Subcutaneous abdominal adipose tissue (tissue), 5 donors: ENCODE data around the gene LAP3.

Source experiments
- H3K27ac ChIP-seq: one replicate; pipeline ENCODE4 v1.7.0; 2013; ENCODE audit warnings: low read depth, mild to moderate bottlenecking, inconsistent platforms, low read length, moderate library complexity
- H3K27me3 ChIP-seq, 5 donors: one replicate each; pipeline ENCODE4 v1.7.0; 2013; ENCODE audit warnings: low read length in 5 of 5, inconsistent platforms in 1 of 5; ENCODE audit not compliant: control insufficient read depth in 5 of 5, insufficient read depth in 4 of 5
- H3K36me3 ChIP-seq, 5 donors: one replicate each; pipeline ENCODE4 v1.7.0; 2013; ENCODE audit warnings: low read length in 5 of 5; ENCODE audit not compliant: control insufficient read depth in 5 of 5, insufficient read depth in 5 of 5
- H3K4me1 ChIP-seq, 5 donors: one replicate each; pipeline ENCODE4 v1.7.0; 2013; ENCODE audit warnings: low read length in 5 of 5, mild to moderate bottlenecking in 3 of 5, moderate library complexity in 1 of 5; ENCODE audit not compliant: control insufficient read depth in 5 of 5, insufficient read depth in 5 of 5
- H3K4me3 ChIP-seq, 5 donors: one replicate each; pipeline ENCODE4 v1.7.0; 2013; ENCODE audit warnings: low read length in 5 of 5, low read depth in 1 of 5
- H3K9ac ChIP-seq, 5 donors: one replicate each; pipeline ENCODE4 v1.7.0; 2013; ENCODE audit warnings: low read length in 5 of 5, mild to moderate bottlenecking in 4 of 5, moderate library complexity in 3 of 5
- H3K9me3 ChIP-seq, 5 donors: one replicate each; pipeline ENCODE4 v1.7.0; 2013; ENCODE audit warnings: low read length in 5 of 5; ENCODE audit not compliant: control insufficient read depth in 5 of 5
- donor health status: healthy.
- donor health status: healthy.
- donor health status: healthy.
- donor health status: healthy.
- donor health status: healthy.

LAP3 gene

GRCh38 chr4:17613761-17614415, 36.9 kb downstream of the LAP3 start:
- Histone ChIP-seq H3K27me3 (no peaks in the 10 kb centered on the region), H3K4me3 (peak overlapping the region; percentile 91 to 99 (median 98)), H3K9ac (peak overlapping the region; percentile 87 to 100 (median 98)), H3K36me3 (peaks cover 0 to 14% (median 13%) of the 10 kb centered on the region in 5 donors), H3K27ac (peak overlapping the region; percentile 96), H3K4me1 (peaks cover 5 to 32% (median 28%) of the 10 kb centered on the region in 5 donors), H3K9me3 (no peaks in the 10 kb centered on the region)

GRCh38 chr4:17614416-17615299, 37.7 kb downstream of the LAP3 start, which contains the start of gene MED28:
Gene MED28 (plus strand): TSS chr4:17614641. CDS start chr4:17614655, 14 bp downstream.
- peak within 1 kb of the TSS; percentile 96 for H3K27ac ChIP-seq
- H3K9ac ChIP-seq: peak within 1 kb of the TSS; percentile 89 to 100 (median 98)
- H3K9me3 ChIP-seq: no peaks in the 10 kb centered on the region
- peak within 1 kb of the TSS; percentile 91 to 99 (median 98) for H3K4me3 ChIP-seq
- peaks cover under 1 to 21% (median 18%) of the 10 kb centered on the region in 5 donors for H3K36me3 ChIP-seq
- H3K27me3 ChIP-seq: no peaks in the 10 kb centered on the region
- peaks cover 5 to 38% (median 35%) of the 10 kb centered on the region in 5 donors for H3K4me1 ChIP-seq

- Histone ChIP-seq H3K27ac (no peak overlapping the region), H3K36me3 (peaks cover 5 to 36% (median 33%) of the 10 kb centered on the region in 5 donors), H3K4me1 (peaks cover 5 to 38% (median 35%) of the 10 kb centered on the region in 5 donors), H3K9ac (peak overlapping the region in 1 of 5 donors; percentile 59), H3K9me3 (no peaks in the 10 kb centered on the region), H3K4me3 (peak overlapping the region in 2 of 5 donors; percentile 32 to 53), H3K27me3 (no peaks in the 10 kb centered on the region)
Observed at GRCh38 chr4:17616283-17616682, 39.3 kb downstream of the LAP3 start.

GRCh38 chr4:17618926-17619325, 41.9 kb downstream of the LAP3 start:
- peak overlapping the region in 3 of 5 donors; percentile 2 to 56 (median 12) for H3K9ac ChIP-seq
- no peaks in the 10 kb centered on the region for H3K9me3 ChIP-seq
- H3K36me3 ChIP-seq: peaks cover 22 to 63% (median 58%) of the 10 kb centered on the region in 5 donors
- no peak overlapping the region for H3K27ac ChIP-seq
- H3K4me3 ChIP-seq: no peak overlapping the region
- peaks cover 5 to 36% (median 35%) of the 10 kb centered on the region in 5 donors for H3K4me1 ChIP-seq
- H3K27me3 ChIP-seq: no peaks in the 10 kb centered on the region

- peaks cover 5 to 36% (median 33%) of the 10 kb centered on the region in 5 donors for H3K4me1 ChIP-seq
- H3K9ac ChIP-seq: peak overlapping the region in 3 of 5 donors; percentile 2 to 56 (median 12)
- no peak overlapping the region for H3K27ac ChIP-seq
- H3K27me3 ChIP-seq: no peaks in the 10 kb centered on the region
- H3K9me3 ChIP-seq: no peaks in the 10 kb centered on the region
- H3K4me3 ChIP-seq: no peak overlapping the region
- H3K36me3 ChIP-seq: peaks cover 28 to 69% (median 64%) of the 10 kb centered on the region in 5 donors
Observed at GRCh38 chr4:17619416-17620105, 42.6 kb downstream of the LAP3 start.

GRCh38 chr4:17623451-17624001, 46.5 kb downstream of the LAP3 start:
- no peak overlapping the region for H3K4me3 ChIP-seq
- H3K27ac ChIP-seq: no peak overlapping the region
- peaks cover 0 to 11% (median 9%) of the 10 kb centered on the region in 5 donors for H3K4me1 ChIP-seq
- no peaks in the 10 kb centered on the region for H3K9me3 ChIP-seq
- H3K27me3 ChIP-seq: no peaks in the 10 kb centered on the region
- H3K36me3 ChIP-seq: peaks cover 43 to 98% (median 89%) of the 10 kb centered on the region in 5 donors
- no peak overlapping the region for H3K9ac ChIP-seq

GRCh38 chr4:17624821-17625220, 47.8 kb downstream of the LAP3 start:
- H3K9ac ChIP-seq: no peak overlapping the region
- peaks cover 47 to 98% (median 94%) of the 10 kb centered on the region in 5 donors for H3K36me3 ChIP-seq
- H3K27ac ChIP-seq: no peak overlapping the region
- no peaks in the 10 kb centered on the region for H3K9me3 ChIP-seq
- no peaks in the 10 kb centered on the region for H3K4me1 ChIP-seq
- H3K27me3 ChIP-seq: no peaks in the 10 kb centered on the region
- H3K4me3 ChIP-seq: no peak overlapping the region

- Histone ChIP-seq H3K36me3 (peaks cover 32 to 93% (median 82%) of the 10 kb centered on the region in 5 donors), H3K9ac (no peak overlapping the region), H3K4me1 (no peaks in the 10 kb centered on the region), H3K27me3 (no peaks in the 10 kb centered on the region), H3K27ac (no peak overlapping the region), H3K9me3 (no peaks in the 10 kb centered on the region), H3K4me3 (no peak overlapping the region)
Observed at GRCh38 chr4:17630228-17630627, 53.2 kb downstream of the LAP3 start.

GRCh38 chr4:17633600-17633999, 56.6 kb downstream of the LAP3 start:
- no peaks in the 10 kb centered on the region for H3K9me3 ChIP-seq
- no peak overlapping the region for H3K4me3 ChIP-seq
- H3K36me3 ChIP-seq: peaks cover 18 to 66% (median 53%) of the 10 kb centered on the region in 5 donors
- no peak overlapping the region for H3K9ac ChIP-seq
- H3K27ac ChIP-seq: no peak overlapping the region
- H3K27me3 ChIP-seq: no peaks in the 10 kb centered on the region
- H3K4me1 ChIP-seq: no peaks in the 10 kb centered on the region
